K562 (cell line): ENCODE results near the gene C1QTNF6. TPM values are rescaled to one million over a fixed set of nuclear protein-coding genes. Genes with fewer than 3 reads are reported as not detected.
A peak's percentile ranks its signal among the peaks of the same experiment; 100 is the strongest.

ENCODE experiments used
- CBFA2T3 ChIP-seq: fragments of 450-650 bp; IDR thresholded peaks from 2 replicates; pipeline ENCODE4 v1.6.1; 2017
- CXXC5 ChIP-seq: fragments of 250-450 bp; sonication (Bioruptor Pico); IDR thresholded peaks from 2 replicates; pipeline ENCODE4 v1.8.0; 2022; ENCODE audit warnings: inconsistent platforms, mild to moderate bottlenecking, moderate library complexity
- ESRRA ChIP-seq: fragments of 450-650 bp; IDR thresholded peaks from 2 replicates; pipeline ENCODE4 v1.6.1; 2014; ENCODE audit warnings: low read depth, mild to moderate bottlenecking, moderate library complexity, borderline replicate concordance
- FOXK1 ChIP-seq: sonication (generic); formaldehyde crosslinking; IDR thresholded peaks from 2 replicates; pipeline ENCODE4 v1.8.0; 2022; ENCODE audit warnings: missing genetic modification reagents, mild to moderate bottlenecking, borderline replicate concordance
- FUS ChIP-seq: fragments of 200-400 bp; formaldehyde crosslinking; optimal IDR thresholded peaks from 2 replicates; pipeline ENCODE3; 2017; ENCODE audit warnings: low read depth, low read length
- KLF13 ChIP-seq: fragments of 450-650 bp; IDR thresholded peaks from 2 replicates; pipeline ENCODE4 v1.6.1; 2016; ENCODE audit warnings: missing genetic modification characterization, low read depth, mild to moderate bottlenecking, missing compliant biosample characterization, moderate library complexity, borderline replicate concordance
- LCOR ChIP-seq: sonication (generic); formaldehyde crosslinking; IDR thresholded peaks from 2 replicates; pipeline ENCODE4 v1.8.0; 2022; ENCODE audit warnings: mild to moderate bottlenecking, missing genetic modification reagents
- PML ChIP-seq: IDR thresholded peaks from 2 replicates; pipeline ENCODE4 v1.6.1; 2012; ENCODE audit warnings: low read length, inconsistent platforms
- STAG1 ChIP-seq: sonication (generic); formaldehyde crosslinking; IDR thresholded peaks from 2 replicates; pipeline ENCODE4 v1.5.0; 2020; ENCODE audit warnings: missing genetic modification reagents, borderline replicate concordance
- ZNF140 ChIP-seq: fragments of 250-450 bp; sonication (Bioruptor Pico); IDR thresholded peaks from 2 replicates; pipeline ENCODE4 v1.8.0; 2021; ENCODE audit warnings: moderate library complexity, mild to moderate bottlenecking, inconsistent platforms
- ZNF224 ChIP-seq: sonication (generic); formaldehyde crosslinking; IDR thresholded peaks from 2 replicates; pipeline ENCODE4 v1.8.0; 2022; ENCODE audit warnings: mild to moderate bottlenecking, missing genetic modification reagents
- ZNF644 ChIP-seq: fragments of 200-800 bp; sonication (Bioruptor generic); IDR thresholded peaks from 2 replicates; pipeline ENCODE4 v1.6.1; 2016; ENCODE audit warnings: low read depth, missing genetic modification characterization, missing compliant biosample characterization
- polyA plus RNA-seq, 8 experiments: library from polyadenylated mRNA; depleted of rRNA in 4 of 8; stranded (reverse) in 5 of 8; unstranded in 3 of 8; fragments of >200 nt; fragmentation: Nextera tagmentation in 2 of 8; fragmentation: Illumina TruSeq in 1 of 8; extraction: Ambion mirVana in 2 of 8; extraction: Trizol in 1 of 8; gene quantifications; 2 replicates each; pipeline versions ENCODE4 v1.2.1 to v1.2.3, GENCODE V29; 2011 to 2014; ENCODE audit warnings: inconsistent platforms in 1 of 8, missing spikeins in 1 of 8
- total RNA-seq, 7 experiments: library from RNA; depleted of rRNA in 6 of 7; stranded (reverse); fragments of >200 nt in 6 of 7; fragmentation: Illumina TruSeq in 2 of 7; extraction: Trizol in 2 of 7; gene quantifications; 2 replicates each; pipeline versions ENCODE4 v1.2.1 to v1.2.3, GENCODE V29; 2011 to 2021; ENCODE audit warnings: low replicate concordance in 1 of 7
- TF ChIP-seq, protein P1 (sequence below): sonication (generic); formaldehyde crosslinking; IDR thresholded peaks from 2 replicates; pipeline ENCODE4 v1.8.1; 2023; ENCODE audit warnings: mild to moderate bottlenecking, missing genetic modification reagents
- TF ChIP-seq, protein P2 (sequence below): fragments of 250-450 bp; sonication (Bioruptor Pico); IDR thresholded peaks from 2 replicates; pipeline ENCODE4 v1.4.0; 2020
- TF ChIP-seq, protein P3 (sequence below), 2 experiments: fragments of 450-650 bp; IDR thresholded peaks; 2 replicates each; pipeline ENCODE4 v1.6.1; 2018; ENCODE audit warnings: mild to moderate bottlenecking in 2 of 2, low read depth in 1 of 2; ENCODE audit not compliant: partially characterized antibody in 2 of 2
- TF ChIP-seq, protein P4 (sequence below), 2 experiments: fragments of 450-650 bp; conservative IDR thresholded peaks; 2 replicates each; pipeline ENCODE4 v1.6.1; 2017; ENCODE audit warnings: mild to moderate bottlenecking in 2 of 2, moderate library complexity in 2 of 2
- TF ChIP-seq, protein P5 (sequence below): fragments of 200-400 bp; formaldehyde crosslinking; IDR thresholded peaks from 2 replicates; pipeline ENCODE4 v1.6.1; 2017; ENCODE audit warnings: mild to moderate bottlenecking, low read depth, low read length, moderate library complexity

C1QTNF6 gene
- total and polyA plus RNA-seq, 9 of the 15 experiments (the other 6 are each of a cell fraction or from before 2014, with no cell fraction given): 0.18 to 0.92 (median 0.55) TPM

DNA sequence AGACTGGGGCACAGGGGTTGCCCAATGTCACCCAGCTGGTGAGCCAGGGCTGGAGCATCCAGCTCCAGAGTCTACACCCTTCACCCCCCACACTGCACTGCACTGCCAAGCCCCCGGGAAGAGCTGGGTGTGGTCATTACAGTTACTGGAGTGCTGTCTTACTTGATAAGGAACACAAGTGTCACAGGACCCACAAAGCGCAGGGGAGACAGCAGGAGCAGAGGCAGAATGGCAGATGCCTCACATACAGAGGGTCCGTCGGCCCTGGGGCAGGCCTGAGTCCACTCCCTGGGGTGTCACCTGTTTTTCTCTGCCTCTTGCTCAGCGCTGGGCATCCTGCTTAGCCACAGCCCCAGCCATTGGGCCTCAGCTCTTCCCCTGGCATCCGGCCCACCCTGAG, 46.1 kb downstream of the C1QTNF6 start (continued):
- TF ChIP-seq, protein P1, sequence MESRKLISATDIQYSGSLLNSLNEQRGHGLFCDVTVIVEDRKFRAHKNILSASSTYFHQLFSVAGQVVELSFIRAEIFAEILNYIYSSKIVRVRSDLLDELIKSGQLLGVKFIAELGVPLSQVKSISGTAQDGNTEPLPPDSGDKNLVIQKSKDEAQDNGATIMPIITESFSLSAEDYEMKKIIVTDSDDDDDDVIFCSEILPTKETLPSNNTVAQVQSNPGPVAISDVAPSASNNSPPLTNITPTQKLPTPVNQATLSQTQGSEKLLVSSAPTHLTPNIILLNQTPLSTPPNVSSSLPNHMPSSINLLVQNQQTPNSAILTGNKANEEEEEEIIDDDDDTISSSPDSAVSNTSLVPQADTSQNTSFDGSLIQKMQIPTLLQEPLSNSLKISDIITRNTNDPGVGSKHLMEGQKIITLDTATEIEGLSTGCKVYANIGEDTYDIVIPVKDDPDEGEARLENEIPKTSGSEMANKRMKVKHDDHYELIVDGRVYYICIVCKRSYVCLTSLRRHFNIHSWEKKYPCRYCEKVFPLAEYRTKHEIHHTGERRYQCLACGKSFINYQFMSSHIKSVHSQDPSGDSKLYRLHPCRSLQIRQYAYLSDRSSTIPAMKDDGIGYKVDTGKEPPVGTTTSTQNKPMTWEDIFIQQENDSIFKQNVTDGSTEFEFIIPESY (CRISPR knock-in tag): no peak
- TF ChIP-seq PML: no peak
- no peak for TF ChIP-seq CXXC5
- no peak for TF ChIP-seq LCOR (CRISPR knock-in tag)
- TF ChIP-seq ZNF140 (CRISPR knock-in tag): no peak
- TF ChIP-seq KLF13 (tag): no peak
- TF ChIP-seq, protein P2, sequence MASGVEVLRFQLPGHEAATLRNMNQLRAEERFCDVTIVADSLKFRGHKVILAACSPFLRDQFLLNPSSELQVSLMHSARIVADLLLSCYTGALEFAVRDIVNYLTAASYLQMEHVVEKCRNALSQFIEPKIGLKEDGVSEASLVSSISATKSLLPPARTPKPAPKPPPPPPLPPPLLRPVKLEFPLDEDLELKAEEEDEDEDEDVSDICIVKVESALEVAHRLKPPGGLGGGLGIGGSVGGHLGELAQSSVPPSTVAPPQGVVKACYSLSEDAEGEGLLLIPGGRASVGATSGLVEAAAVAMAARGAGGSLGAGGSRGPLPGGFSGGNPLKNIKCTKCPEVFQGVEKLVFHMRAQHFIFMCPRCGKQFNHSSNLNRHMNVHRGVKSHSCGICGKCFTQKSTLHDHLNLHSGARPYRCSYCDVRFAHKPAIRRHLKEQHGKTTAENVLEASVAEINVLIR (CRISPR knock-in tag): no peak
- no peak for TF ChIP-seq ZNF224
- peak; percentile 40; the same call in 1 of the 2 replicates for TF ChIP-seq ESRRA
- no peak for TF ChIP-seq ZNF644
- TF ChIP-seq, protein P3, sequence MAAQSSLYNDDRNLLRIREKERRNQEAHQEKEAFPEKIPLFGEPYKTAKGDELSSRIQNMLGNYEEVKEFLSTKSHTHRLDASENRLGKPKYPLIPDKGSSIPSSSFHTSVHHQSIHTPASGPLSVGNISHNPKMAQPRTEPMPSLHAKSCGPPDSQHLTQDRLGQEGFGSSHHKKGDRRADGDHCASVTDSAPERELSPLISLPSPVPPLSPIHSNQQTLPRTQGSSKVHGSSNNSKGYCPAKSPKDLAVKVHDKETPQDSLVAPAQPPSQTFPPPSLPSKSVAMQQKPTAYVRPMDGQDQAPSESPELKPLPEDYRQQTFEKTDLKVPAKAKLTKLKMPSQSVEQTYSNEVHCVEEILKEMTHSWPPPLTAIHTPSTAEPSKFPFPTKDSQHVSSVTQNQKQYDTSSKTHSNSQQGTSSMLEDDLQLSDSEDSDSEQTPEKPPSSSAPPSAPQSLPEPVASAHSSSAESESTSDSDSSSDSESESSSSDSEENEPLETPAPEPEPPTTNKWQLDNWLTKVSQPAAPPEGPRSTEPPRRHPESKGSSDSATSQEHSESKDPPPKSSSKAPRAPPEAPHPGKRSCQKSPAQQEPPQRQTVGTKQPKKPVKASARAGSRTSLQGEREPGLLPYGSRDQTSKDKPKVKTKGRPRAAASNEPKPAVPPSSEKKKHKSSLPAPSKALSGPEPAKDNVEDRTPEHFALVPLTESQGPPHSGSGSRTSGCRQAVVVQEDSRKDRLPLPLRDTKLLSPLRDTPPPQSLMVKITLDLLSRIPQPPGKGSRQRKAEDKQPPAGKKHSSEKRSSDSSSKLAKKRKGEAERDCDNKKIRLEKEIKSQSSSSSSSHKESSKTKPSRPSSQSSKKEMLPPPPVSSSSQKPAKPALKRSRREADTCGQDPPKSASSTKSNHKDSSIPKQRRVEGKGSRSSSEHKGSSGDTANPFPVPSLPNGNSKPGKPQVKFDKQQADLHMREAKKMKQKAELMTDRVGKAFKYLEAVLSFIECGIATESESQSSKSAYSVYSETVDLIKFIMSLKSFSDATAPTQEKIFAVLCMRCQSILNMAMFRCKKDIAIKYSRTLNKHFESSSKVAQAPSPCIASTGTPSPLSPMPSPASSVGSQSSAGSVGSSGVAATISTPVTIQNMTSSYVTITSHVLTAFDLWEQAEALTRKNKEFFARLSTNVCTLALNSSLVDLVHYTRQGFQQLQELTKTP (IDR thresholded peaks at IDR 0.05; ENCODE audit: low read depth in 1 of 2, partially characterized antibody in 2 of 2): no peak
- TF ChIP-seq CBFA2T3: peak; percentile 52; the same call in 1 of the 2 replicates
- TF ChIP-seq FOXK1 (CRISPR knock-in tag): no peak
- TF ChIP-seq FUS: no peak
- TF ChIP-seq, protein P4, sequence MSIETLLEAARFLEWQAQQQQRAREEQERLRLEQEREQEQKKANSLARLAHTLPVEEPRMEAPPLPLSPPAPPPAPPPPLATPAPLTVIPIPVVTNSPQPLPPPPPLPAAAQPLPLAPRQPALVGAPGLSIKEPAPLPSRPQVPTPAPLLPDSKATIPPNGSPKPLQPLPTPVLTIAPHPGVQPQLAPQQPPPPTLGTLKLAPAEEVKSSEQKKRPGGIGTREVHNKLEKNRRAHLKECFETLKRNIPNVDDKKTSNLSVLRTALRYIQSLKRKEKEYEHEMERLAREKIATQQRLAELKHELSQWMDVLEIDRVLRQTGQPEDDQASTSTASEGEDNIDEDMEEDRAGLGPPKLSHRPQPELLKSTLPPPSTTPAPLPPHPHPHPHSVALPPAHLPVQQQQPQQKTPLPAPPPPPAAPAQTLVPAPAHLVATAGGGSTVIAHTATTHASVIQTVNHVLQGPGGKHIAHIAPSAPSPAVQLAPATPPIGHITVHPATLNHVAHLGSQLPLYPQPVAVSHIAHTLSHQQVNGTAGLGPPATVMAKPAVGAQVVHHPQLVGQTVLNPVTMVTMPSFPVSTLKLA (conservative IDR thresholded peaks at IDR 0.05): no peak
- TF ChIP-seq, protein P5, sequence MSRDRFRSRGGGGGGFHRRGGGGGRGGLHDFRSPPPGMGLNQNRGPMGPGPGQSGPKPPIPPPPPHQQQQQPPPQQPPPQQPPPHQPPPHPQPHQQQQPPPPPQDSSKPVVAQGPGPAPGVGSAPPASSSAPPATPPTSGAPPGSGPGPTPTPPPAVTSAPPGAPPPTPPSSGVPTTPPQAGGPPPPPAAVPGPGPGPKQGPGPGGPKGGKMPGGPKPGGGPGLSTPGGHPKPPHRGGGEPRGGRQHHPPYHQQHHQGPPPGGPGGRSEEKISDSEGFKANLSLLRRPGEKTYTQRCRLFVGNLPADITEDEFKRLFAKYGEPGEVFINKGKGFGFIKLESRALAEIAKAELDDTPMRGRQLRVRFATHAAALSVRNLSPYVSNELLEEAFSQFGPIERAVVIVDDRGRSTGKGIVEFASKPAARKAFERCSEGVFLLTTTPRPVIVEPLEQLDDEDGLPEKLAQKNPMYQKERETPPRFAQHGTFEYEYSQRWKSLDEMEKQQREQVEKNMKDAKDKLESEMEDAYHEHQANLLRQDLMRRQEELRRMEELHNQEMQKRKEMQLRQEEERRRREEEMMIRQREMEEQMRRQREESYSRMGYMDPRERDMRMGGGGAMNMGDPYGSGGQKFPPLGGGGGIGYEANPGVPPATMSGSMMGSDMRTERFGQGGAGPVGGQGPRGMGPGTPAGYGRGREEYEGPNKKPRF: no peak
- TF ChIP-seq STAG1 (CRISPR knock-in tag): no peak
